IMR-90 (cell line): Measurements from ENCODE around the gene MAP2K5. TPM values are rescaled to one million over a fixed set of nuclear protein-coding genes. Genes with fewer than 3 reads are reported as not detected.

Experiments
- ATAC-seq: fragments of 200-7000 bp; cut with Tn5 transposase; 2 replicates; pipeline ENCODE4 v1.9.1; 2020; ENCODE audit warnings: low read depth, mild to moderate bottlenecking, moderate library complexity
- BruUV-seq: library from RNA; stranded (reverse); fragments of 400-500 nt; replicated peaks from 2 replicates; lab custom pipeline; 2021; lab: Mats Ljungman, UMichigan
- CTCF ChIA-PET: fragments of 300-600 bp; formaldehyde crosslinking; extraction: SDS; loops from one replicate; lab custom pipeline; 2021; ENCODE audit warnings: antibody characterized with exemption; lab: Yijun Ruan, JAX
- POLR2A ChIA-PET: fragments of 300-600 bp; sonication (Branson Sonifier 250); formaldehyde crosslinking; loops from one replicate; lab custom pipeline; 2022; ENCODE audit warnings: antibody characterized with exemption; ENCODE audit not compliant: unreplicated experiment; lab: Charles Lee
- DNase-seq: peaks from one replicate; pipeline ENCODE4 v3.0.0; 2013
- H2AFZ ChIP-seq: replicated peaks from 2 replicates; pipeline ENCODE3; 2013; ENCODE audit warnings: low read length, mild to moderate bottlenecking; ENCODE audit not compliant: poor library complexity
- H2AK5ac ChIP-seq: 2 replicates; pipeline ENCODE4 v1.6.1; 2013; ENCODE audit warnings: low read depth, low read length, inconsistent platforms
- H2AK9ac ChIP-seq: replicated peaks from 2 replicates; pipeline ENCODE3; 2013; ENCODE audit warnings: mild to moderate bottlenecking, low read depth, low read length, moderate library complexity; ENCODE audit not compliant: poor library complexity
- H2BK120ac ChIP-seq: 2 replicates; pipeline ENCODE4 v1.6.1; 2013; ENCODE audit warnings: low read depth, low read length, inconsistent platforms
- H2BK15ac ChIP-seq: 3 replicates; pipeline ENCODE4 v1.6.1; 2013; ENCODE audit warnings: low read depth, low read length, inconsistent platforms
- H2BK20ac ChIP-seq: 2 replicates; pipeline ENCODE4 v1.6.1; 2013; ENCODE audit warnings: low read depth, mild to moderate bottlenecking, inconsistent platforms, low read length, moderate library complexity
- H2BK5ac ChIP-seq: 2 replicates; pipeline ENCODE4 v1.6.1; 2013; ENCODE audit warnings: mild to moderate bottlenecking, low read depth, low read length, inconsistent platforms; ENCODE audit not compliant: poor library complexity, severe bottlenecking
- H3K14ac ChIP-seq: replicated peaks from 2 replicates; pipeline ENCODE4 v1.6.1; 2013; ENCODE audit warnings: low read depth, low read length, inconsistent platforms
- H3K18ac ChIP-seq: 2 replicates; pipeline ENCODE4 v1.6.1; 2013; ENCODE audit warnings: low read depth, low read length, control low read depth
- H3K23ac ChIP-seq: 2 replicates; pipeline ENCODE4 v1.6.1; 2013; ENCODE audit warnings: low read depth, low read length, inconsistent platforms
- H3K27ac ChIP-seq: 2 replicates; pipeline ENCODE4 v1.5.1; 2013; ENCODE audit warnings: mild to moderate bottlenecking, control low read depth, low read length; ENCODE audit not compliant: insufficient read depth
- H3K27me3 ChIP-seq: 2 replicates; pipeline ENCODE4 v1.6.1; 2013; ENCODE audit warnings: low read length; ENCODE audit not compliant: control insufficient read depth, insufficient read depth
- H3K36me3 ChIP-seq: 2 replicates; pipeline ENCODE4 v1.6.1; 2013; ENCODE audit warnings: low read length, mixed read lengths; ENCODE audit not compliant: control insufficient read depth, insufficient read depth
- H3K4ac ChIP-seq: 2 replicates; pipeline ENCODE4 v1.6.1; 2013; ENCODE audit warnings: low read depth, low read length, inconsistent platforms
- H3K4me1 ChIP-seq: 2 replicates; pipeline ENCODE4 v1.6.1; 2013; ENCODE audit warnings: low read length, mixed read lengths; ENCODE audit not compliant: control insufficient read depth, insufficient read depth
- H3K4me2 ChIP-seq: 2 replicates; pipeline ENCODE4 v1.6.1; 2013; ENCODE audit warnings: low read depth, mild to moderate bottlenecking, control low read depth, low read length, moderate library complexity
- H3K4me3 ChIP-seq: 2 replicates; pipeline ENCODE4 v1.5.1; 2013; ENCODE audit warnings: low read depth, mild to moderate bottlenecking, control low read depth, low read length, moderate library complexity; ENCODE audit not compliant: insufficient read depth
- H3K56ac ChIP-seq: 2 replicates; pipeline ENCODE4 v1.6.1; 2013; ENCODE audit warnings: low read length, inconsistent platforms; ENCODE audit not compliant: insufficient read depth; ENCODE audit errors: extremely low read depth
- H3K79me1 ChIP-seq, 2 experiments: 2 replicates each; pipeline ENCODE4 v1.6.1; 2013; ENCODE audit warnings: low read length in 2 of 2, inconsistent platforms in 1 of 2, low read depth in 1 of 2
- H3K9ac ChIP-seq: 2 replicates; pipeline ENCODE4 v1.6.1; 2013; ENCODE audit warnings: low read depth, low read length, control low read depth
- H3K9me1 ChIP-seq: 2 replicates; pipeline ENCODE4 v1.6.1; 2013; ENCODE audit warnings: low read length, inconsistent platforms; ENCODE audit not compliant: insufficient read depth
- H3K9me3 ChIP-seq: 2 replicates; pipeline ENCODE4 v1.6.1; 2013; ENCODE audit warnings: low read length; ENCODE audit not compliant: control insufficient read depth, insufficient read depth
- H4K20me1 ChIP-seq: 2 replicates; pipeline ENCODE4 v1.6.1; 2013; ENCODE audit warnings: low read length, inconsistent platforms; ENCODE audit not compliant: insufficient read depth
- H4K5ac ChIP-seq: 2 replicates; pipeline ENCODE4 v1.6.1; 2013; ENCODE audit warnings: mild to moderate bottlenecking, low read depth, low read length, control low read depth
- H4K8ac ChIP-seq, 2 experiments: 2 replicates each; pipeline ENCODE4 v1.6.1; 2013; ENCODE audit warnings: low read depth in 2 of 2, low read length in 2 of 2, control low read depth in 1 of 2, inconsistent platforms in 1 of 2
- H4K91ac ChIP-seq: 2 replicates; pipeline ENCODE4 v1.6.1; 2013; ENCODE audit warnings: low read depth, low read length, inconsistent platforms; ENCODE audit not compliant: insufficient read depth
- CEBPB ChIP-seq: IDR thresholded peaks from 2 replicates; pipeline ENCODE4 v1.6.1; 2012; ENCODE audit warnings: low read depth, low read length, improper control_type of control experiment
- RAD21 ChIP-seq: IDR thresholded peaks from 2 replicates; pipeline ENCODE4 v1.6.1; 2012; ENCODE audit warnings: low read length, improper control_type of control experiment
- WGBS, 2 experiments: methylation state at CpG; one replicate each; pipeline versions ENCODE4 v1.1.5 to v1.1.7; 2013; ENCODE audit warnings: missing lambda C conversion rate in 2 of 2; ENCODE audit not compliant: insufficient read length in 1 of 2; ENCODE audit errors: extremely low coverage in 2 of 2; 5-methylcytosine and 5-hydroxymethylcytosine counted together
- dilution Hi-C: fragments of 300-500 bp; cut with HindIII; formaldehyde crosslinking; loops from one replicate; pipeline ENCODE4 v1.14.3; 2018; ENCODE audit warnings: low sequenced_read_pairs; ENCODE audit not compliant: unreplicated experiment
- in situ Hi-C: fragments of 300-500 bp; cut with MboI; formaldehyde crosslinking; loops from 3 replicates; pipeline ENCODE4 v1.14.3; 2019; ENCODE audit warnings: low sequenced_read_pairs, inconsistent platforms, mixed read lengths
- intact Hi-C: fragments of 100-400 bp; cut with micrococcal nuclease; formaldehyde crosslinking; loops from 2 replicates; pipeline ENCODE4 v1.10.0; 2022
- polyA plus RNA-seq, 3 experiments: library from polyadenylated mRNA; depleted of rRNA; stranded (reverse); fragments of >200 nt; gene quantifications; 2 replicates each; pipeline ENCODE4 v1.2.3, GENCODE V29; 2012; ENCODE audit warnings: low replicate concordance in 1 of 3
- total RNA-seq: library from RNA; depleted of rRNA; stranded (reverse); fragments of >200 nt; gene quantifications from 2 replicates; pipeline ENCODE4 v1.2.3, GENCODE V29; 2012
- TF ChIP-seq, protein P1 (sequence below): conservative IDR thresholded peaks from 2 replicates; pipeline ENCODE4 v1.5.1; 2012; ENCODE audit warnings: mild to moderate bottlenecking, low read depth, low read length, improper control_type of control experiment

The MAP2K5 gene
- total and polyA plus RNA-seq, 2 of the 4 experiments (the other 2 are of a cell fraction) = 1.6 to 6.1 TPM

- H2AK9ac ChIP-seq = no peak overlapping the region
- no peak for ATAC-seq
- no peak overlapping the region for H4K8ac ChIP-seq
- peak; percentile 81 for TF ChIP-seq CEBPB
- TF ChIP-seq RAD21 = no peak
- TF ChIP-seq, protein P1, sequence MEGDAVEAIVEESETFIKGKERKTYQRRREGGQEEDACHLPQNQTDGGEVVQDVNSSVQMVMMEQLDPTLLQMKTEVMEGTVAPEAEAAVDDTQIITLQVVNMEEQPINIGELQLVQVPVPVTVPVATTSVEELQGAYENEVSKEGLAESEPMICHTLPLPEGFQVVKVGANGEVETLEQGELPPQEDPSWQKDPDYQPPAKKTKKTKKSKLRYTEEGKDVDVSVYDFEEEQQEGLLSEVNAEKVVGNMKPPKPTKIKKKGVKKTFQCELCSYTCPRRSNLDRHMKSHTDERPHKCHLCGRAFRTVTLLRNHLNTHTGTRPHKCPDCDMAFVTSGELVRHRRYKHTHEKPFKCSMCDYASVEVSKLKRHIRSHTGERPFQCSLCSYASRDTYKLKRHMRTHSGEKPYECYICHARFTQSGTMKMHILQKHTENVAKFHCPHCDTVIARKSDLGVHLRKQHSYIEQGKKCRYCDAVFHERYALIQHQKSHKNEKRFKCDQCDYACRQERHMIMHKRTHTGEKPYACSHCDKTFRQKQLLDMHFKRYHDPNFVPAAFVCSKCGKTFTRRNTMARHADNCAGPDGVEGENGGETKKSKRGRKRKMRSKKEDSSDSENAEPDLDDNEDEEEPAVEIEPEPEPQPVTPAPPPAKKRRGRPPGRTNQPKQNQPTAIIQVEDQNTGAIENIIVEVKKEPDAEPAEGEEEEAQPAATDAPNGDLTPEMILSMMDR = no peak
- no peak overlapping the region for H4K91ac ChIP-seq
- no peak overlapping the region for H2BK20ac ChIP-seq
- dilution Hi-C loops (no loop called here), in situ Hi-C loops (no loop called here), intact Hi-C loops (no loop called here)
- peaks cover 2% of the 10 kb centered on the region; the same call in 1 of the 2 replicates for H3K9me1 ChIP-seq
- H3K14ac ChIP-seq = no peak overlapping the region
- no peak overlapping the region for H3K4ac ChIP-seq
- H3K4me3 ChIP-seq = no peak overlapping the region
- H3K9ac ChIP-seq = no peak overlapping the region
- no peaks in the 10 kb centered on the region for H3K79me1 ChIP-seq
- H2BK120ac ChIP-seq = no peak overlapping the region
- POLR2A ChIA-PET = no interaction called here
- no peak overlapping the region for H2AFZ ChIP-seq
- H3K56ac ChIP-seq = no peak overlapping the region
- no peak overlapping the region for H3K4me2 ChIP-seq
- no peak overlapping the region for H3K23ac ChIP-seq
- no peak overlapping the region for H2BK5ac ChIP-seq
- H3K9me3 ChIP-seq = no peaks in the 10 kb centered on the region
- H2BK15ac ChIP-seq = no peak overlapping the region
- 100% methylated on average over 2 of the region's 11 CpGs; no CpG with 5 or more reads in 1 of the 2 experiments for WGBS, 2 experiments
- CTCF ChIA-PET = interaction anchor here (1.5 kb wide), 1 partner anchor 12 kb away, joined by 3 read pairs; no protein-coding TSS in a partner anchor
- H3K27ac ChIP-seq = no peak overlapping the region
- peaks cover 7% of the 10 kb centered on the region for H3K4me1 ChIP-seq
- H3K18ac ChIP-seq = no peak overlapping the region
- no peak overlapping the region; the same call in 1 of the 2 replicates for H4K5ac ChIP-seq
- H4K20me1 ChIP-seq = no peaks in the 10 kb centered on the region
- no TSS peak for BruUV-seq
- DNase-seq = peak; percentile 9
- H3K36me3 ChIP-seq = no peaks in the 10 kb centered on the region
- H2AK5ac ChIP-seq = no peak overlapping the region
- H3K27me3 ChIP-seq = no peaks in the 10 kb centered on the region
These were observed 35.4 kb upstream of the MAP2K5 start for GRCh38 chr15:67506775-67507747.
